ENCODE results near the gene EIF2S2. TPM values are rescaled to one million over a fixed set of nuclear protein-coding genes. Genes with fewer than 3 reads are reported as not detected.

The EIF2S2 gene
- total RNA-seq, 1 experiment from 2014 or later: 121 TPM

- TF ChIP-seq ZBTB33 (IDR thresholded peaks at IDR 0.05; ENCODE audit: extremely low read depth, insufficient replicate concordance, low read length): no peak
These were observed 608 bp upstream of the EIF2S2 start (continued) for GRCh38 chr20:34112600-34113101.

- peaks cover 8% of the 10 kb centered on the region in 2 experiments; a peak in 3 of 4 replicates for H3K36me3 ChIP-seq (ENCODE audit: control insufficient read depth in 1 of 2, insufficient read depth in 2 of 2, low read length in 2 of 2)
- intact Hi-C loops (cut with micrococcal nuclease): no loop called here
- H3K9ac ChIP-seq (ENCODE audit: low read length): peak overlapping the region; percentile 92
- H2AFZ ChIP-seq (ENCODE audit: low read depth, low read length, poor library complexity, severe bottlenecking): no peak overlapping the region
- ChIA-PET RAD21 (ENCODE audit: low non-redundant PET in 1 of 2, low total read pairs in 2 of 2, uncharacterized antibody in 2 of 2, unreplicated experiment in 2 of 2) (no interaction called here), POLR2A (interaction anchor here (1.5 kb wide), 1 partner anchor 9 kb away, joined by 4 read pairs; no protein-coding TSS in a partner anchor), CTCF (no interaction called here)
- peaks cover 7 to 24% of the 10 kb centered on the region in 2 experiments; a peak in 3 of 4 replicates for H3K4me1 ChIP-seq (ENCODE audit: control insufficient read depth in 1 of 2, insufficient read depth in 2 of 2, low read length in 2 of 2)
- no peaks in the 10 kb centered on the region for H3K27me3 ChIP-seq (ENCODE audit: insufficient read depth, low read length)
- ATAC-seq: no peak
- no peak for DNase-seq (ENCODE audit: low read depth, low spot score)
- H3K4me3 ChIP-seq (replicated peaks in 1 of 2; ENCODE audit: low read depth in 1 of 2, low read length in 2 of 2): peak overlapping the region; percentile 70 to 87
- H3K9me2 ChIP-seq (ENCODE audit: insufficient read depth): no peaks in the 10 kb centered on the region
- H3K9me3 ChIP-seq (ENCODE audit: control insufficient read depth in 1 of 2, insufficient read depth in 1 of 2, low read depth in 1 of 2, low read length in 2 of 2): no peaks in the 10 kb centered on the region
- peak overlapping the region; percentile 92 for H3K27ac ChIP-seq (ENCODE audit: low read depth, low read length)
- peaks cover 18% of the 10 kb centered on the region; the same call in 1 of the 2 replicates for H4K20me1 ChIP-seq (ENCODE audit: insufficient read depth)
- H3K4me2 ChIP-seq (ENCODE audit: low read length): peak overlapping the region; percentile 89
- peaks cover 61% of the 10 kb centered on the region for H3K79me2 ChIP-seq (ENCODE audit: insufficient read depth, low read length)
- TSS peak; percentile 47 for BruUV-seq (replicated peaks)
- no peak for TF ChIP-seq MAX (IDR thresholded peaks at IDR 0.05)
- TF ChIP-seq POLR2AphosphoS5 (IDR thresholded peaks at IDR 0.05; ENCODE audit: low read depth, low read length): no peak
- TF ChIP-seq ATF3 (IDR thresholded peaks at IDR 0.05): no peak
- TF ChIP-seq EZH2 (IDR thresholded peaks at IDR 0.05): no peak
- no peak for TF ChIP-seq EGR1 (IDR thresholded peaks at IDR 0.05; ENCODE audit: low read depth)
- TF ChIP-seq ZFX (IDR thresholded peaks at IDR 0.05): no peak
- no peak for TF ChIP-seq CTCF (IDR thresholded peaks at IDR 0.05 in 2 of 3, conservative IDR thresholded peaks at IDR 0.05 in 1 of 3; ENCODE audit: borderline replicate concordance in 1 of 3, insufficient read depth in 1 of 3, low read depth in 2 of 3, low read length in 2 of 3)
- TF ChIP-seq ZNF274 (IDR thresholded peaks at IDR 0.05; ENCODE audit: low read depth, low read length): no peak
- no peak for TF ChIP-seq SIN3A (IDR thresholded peaks at IDR 0.05; ENCODE audit: low read depth)
- no peak for TF ChIP-seq RAD21 (IDR thresholded peaks at IDR 0.05; ENCODE audit: low read depth)
- TF ChIP-seq ZBTB33 (IDR thresholded peaks at IDR 0.05; ENCODE audit: extremely low read depth, insufficient replicate concordance, low read length): no peak
- no peak for TF ChIP-seq JUND (IDR thresholded peaks at IDR 0.05)
- TF ChIP-seq YY1 (IDR thresholded peaks at IDR 0.05; ENCODE audit: extremely low read depth, insufficient replicate concordance, low read depth, low read length): no peak
These were observed 1.1 kb downstream of the EIF2S2 start for GRCh38 chr20:34110745-34111641.

Data from HCT116 (cell line).